Kidney epithelial cell (primary cell): ENCODE data around the gene RNASE11. TPM values are rescaled to one million over a fixed set of nuclear protein-coding genes. Genes with fewer than 3 reads are reported as not detected.

Experiments used
- DNase-seq: peaks from one replicate; pipeline ENCODE4 v3.0.0-alpha.2; 2010; ENCODE audit warnings: low read depth
- H3K27me3 ChIP-seq: 2 replicates; pipeline ENCODE4 v1.6.0; 2011; ENCODE audit warnings: low read length; ENCODE audit not compliant: control insufficient read depth, insufficient read depth
- H3K36me3 ChIP-seq: 2 replicates; pipeline ENCODE4 v1.5.1; 2011; ENCODE audit warnings: low read length; ENCODE audit not compliant: control insufficient read depth, insufficient read depth
- H3K4me3 ChIP-seq: 2 replicates; pipeline ENCODE4 v1.5.1; 2011; ENCODE audit warnings: low read depth, mild to moderate bottlenecking, control low read depth, low read length
- total RNA-seq: library from RNA; depleted of rRNA; stranded (reverse); fragments of >200 nt; gene quantifications from 2 replicates; pipeline ENCODE4 v1.2.3, GENCODE V29; 2015
- TF ChIP-seq, protein P1 (sequence below): IDR thresholded peaks from 2 replicates; pipeline ENCODE4 v1.5.1; 2011; ENCODE audit warnings: mild to moderate bottlenecking, moderate library complexity, low read length, control low read depth, inconsistent platforms; ENCODE audit not compliant: insufficient read depth, poor library complexity, severe bottlenecking

The RNASE11 gene
- total RNA-seq, 1 donor from 2014 or later, result not detected

DNA sequence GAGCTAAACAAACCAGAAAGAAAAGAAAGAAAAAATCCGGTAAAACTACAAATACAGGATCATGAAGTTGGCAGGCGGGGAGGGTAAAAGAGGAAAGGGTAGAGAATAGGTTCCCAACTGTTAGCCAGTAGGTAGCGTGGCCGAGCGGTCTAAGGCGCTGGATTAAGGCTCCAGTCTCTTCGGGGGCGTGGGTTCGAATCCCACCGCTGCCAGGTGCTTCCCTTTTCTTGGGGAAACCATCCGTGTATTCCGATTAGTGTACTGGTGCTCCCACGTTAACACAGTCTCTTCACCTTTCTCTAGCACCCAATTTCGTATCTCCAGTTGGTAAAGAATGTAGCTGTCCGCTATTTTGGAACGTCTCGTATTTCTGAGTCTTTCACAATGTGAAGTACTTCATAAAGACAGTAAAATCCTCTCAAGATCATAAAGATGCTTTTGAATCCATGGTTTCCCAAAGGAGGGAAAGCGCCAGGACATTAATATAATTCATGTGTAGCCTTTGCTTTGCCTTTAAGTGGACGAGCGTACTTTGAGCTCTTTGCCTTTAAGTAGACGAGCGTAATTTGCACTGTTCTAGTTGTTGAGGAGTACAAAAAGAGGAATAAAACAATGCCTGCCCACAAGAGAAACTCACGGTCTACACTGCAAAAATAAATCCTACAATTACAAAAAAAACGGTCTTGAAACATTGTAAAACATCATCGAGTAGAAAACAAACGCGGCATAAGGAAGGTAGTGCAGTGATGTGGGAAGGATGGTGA, 22.4 kb upstream of the RNASE11 start:
- peak overlapping the region; percentile 96 for H3K4me3 ChIP-seq
- TF ChIP-seq, protein P1, sequence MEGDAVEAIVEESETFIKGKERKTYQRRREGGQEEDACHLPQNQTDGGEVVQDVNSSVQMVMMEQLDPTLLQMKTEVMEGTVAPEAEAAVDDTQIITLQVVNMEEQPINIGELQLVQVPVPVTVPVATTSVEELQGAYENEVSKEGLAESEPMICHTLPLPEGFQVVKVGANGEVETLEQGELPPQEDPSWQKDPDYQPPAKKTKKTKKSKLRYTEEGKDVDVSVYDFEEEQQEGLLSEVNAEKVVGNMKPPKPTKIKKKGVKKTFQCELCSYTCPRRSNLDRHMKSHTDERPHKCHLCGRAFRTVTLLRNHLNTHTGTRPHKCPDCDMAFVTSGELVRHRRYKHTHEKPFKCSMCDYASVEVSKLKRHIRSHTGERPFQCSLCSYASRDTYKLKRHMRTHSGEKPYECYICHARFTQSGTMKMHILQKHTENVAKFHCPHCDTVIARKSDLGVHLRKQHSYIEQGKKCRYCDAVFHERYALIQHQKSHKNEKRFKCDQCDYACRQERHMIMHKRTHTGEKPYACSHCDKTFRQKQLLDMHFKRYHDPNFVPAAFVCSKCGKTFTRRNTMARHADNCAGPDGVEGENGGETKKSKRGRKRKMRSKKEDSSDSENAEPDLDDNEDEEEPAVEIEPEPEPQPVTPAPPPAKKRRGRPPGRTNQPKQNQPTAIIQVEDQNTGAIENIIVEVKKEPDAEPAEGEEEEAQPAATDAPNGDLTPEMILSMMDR, result no peak
- H3K27me3 ChIP-seq, result no peaks in the 10 kb centered on the region
- DNase-seq, result no peak
- no peaks in the 10 kb centered on the region for H3K36me3 ChIP-seq

DNA sequence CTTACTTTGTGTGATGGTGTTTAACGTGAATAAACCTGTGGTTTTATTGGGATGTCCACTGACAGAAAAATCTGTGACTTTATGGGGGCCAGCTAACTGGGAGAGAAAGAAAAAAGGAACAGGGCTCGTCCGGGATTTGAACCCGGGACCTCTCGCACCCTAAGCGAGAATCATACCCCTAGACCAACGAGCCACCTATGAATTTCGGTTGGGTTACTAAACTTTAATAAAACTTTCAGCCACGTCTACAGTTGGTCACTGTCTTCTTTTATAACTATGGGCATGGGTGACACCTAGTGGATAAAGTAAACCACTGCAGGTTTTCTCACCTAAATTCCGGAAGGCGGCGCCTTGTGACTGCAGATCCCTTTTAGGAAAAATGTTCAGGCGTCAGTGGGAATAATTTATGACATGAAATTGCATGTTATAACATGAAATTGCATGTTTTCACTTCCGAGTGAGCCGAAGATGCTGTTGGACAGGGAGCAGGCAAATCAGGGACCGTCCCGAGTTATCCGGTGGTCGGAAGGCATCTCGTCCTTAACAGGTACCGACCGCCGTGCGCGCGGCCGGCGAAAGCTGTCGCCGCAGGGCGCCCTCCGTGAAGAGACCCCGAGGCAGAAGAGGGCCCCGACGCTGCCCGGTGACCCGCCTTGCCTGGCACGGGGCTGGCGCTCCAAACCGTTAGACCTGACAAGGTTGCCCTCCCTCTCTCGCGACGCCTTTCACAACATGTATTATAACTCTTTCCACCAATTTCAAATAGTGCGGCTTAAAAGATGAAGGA, 21.6 kb upstream of the RNASE11 start:
- Histone ChIP-seq H3K27me3 (no peaks in the 10 kb centered on the region), H3K4me3 (peak overlapping the region; percentile 96), H3K36me3 (no peaks in the 10 kb centered on the region)
- DNase-seq, result peak; percentile 59
- TF ChIP-seq, protein P1, result peak; percentile 89

DNA sequence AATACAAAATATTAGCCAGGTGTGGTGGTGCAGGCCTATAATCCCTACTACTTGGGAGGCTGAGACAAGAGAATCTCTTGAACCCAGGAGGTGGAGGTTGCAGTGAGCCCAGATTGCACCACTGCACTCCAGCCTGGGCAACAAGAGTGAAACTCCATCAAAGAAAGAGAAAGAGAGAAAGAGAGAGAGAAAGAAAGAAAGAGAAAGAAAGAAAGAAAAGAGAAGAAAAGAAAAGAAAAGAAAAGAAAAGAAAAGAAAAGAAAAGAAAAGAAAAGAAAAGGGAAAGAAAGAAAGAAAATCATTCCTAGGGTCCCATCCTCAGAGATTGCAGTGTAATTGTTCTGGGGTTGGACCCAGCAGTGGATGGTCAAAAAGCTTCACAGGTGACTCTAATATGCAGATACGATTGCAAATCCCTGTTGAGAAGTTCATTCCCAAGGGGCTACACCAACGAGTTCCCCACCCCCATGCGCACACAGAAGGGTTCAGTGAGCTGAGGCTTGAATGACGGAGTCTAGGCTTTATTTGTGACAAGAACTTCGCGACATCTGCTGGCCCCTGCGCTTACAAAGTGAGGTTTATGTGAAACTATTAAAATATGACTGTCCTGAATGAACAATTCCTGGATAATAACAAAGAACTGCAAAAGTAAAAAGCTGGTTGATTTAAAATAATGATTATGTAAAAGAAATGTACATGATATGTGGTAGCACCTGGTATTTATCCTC, 20.7 kb upstream of the RNASE11 start:
- no peaks in the 10 kb centered on the region for H3K27me3 ChIP-seq
- TF ChIP-seq, protein P1, result no peak
- no peak for DNase-seq
- H3K4me3 ChIP-seq, result no peak overlapping the region
- no peaks in the 10 kb centered on the region for H3K36me3 ChIP-seq

DNA sequence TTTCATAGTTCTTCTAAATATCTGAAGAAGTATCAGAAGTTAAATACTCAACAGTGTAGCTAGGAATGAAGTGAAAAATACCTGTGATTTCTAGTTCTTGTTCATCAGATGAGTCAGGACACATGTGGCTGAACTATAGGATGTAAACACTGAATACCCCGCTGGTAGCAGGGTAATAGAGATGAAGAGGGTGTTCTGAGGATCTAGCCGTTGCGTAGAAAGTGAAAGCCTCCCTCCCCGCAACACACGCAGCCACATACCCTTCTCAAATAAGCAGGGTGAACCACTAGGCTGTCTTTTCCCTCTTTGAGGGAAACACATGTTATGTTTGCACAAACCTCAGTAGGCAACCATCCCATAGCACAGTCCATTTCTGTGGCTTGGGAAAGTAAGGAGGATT, 19.8 kb upstream of the RNASE11 start:
- DNase-seq, result no peak
- TF ChIP-seq, protein P1, result no peak

DNA sequence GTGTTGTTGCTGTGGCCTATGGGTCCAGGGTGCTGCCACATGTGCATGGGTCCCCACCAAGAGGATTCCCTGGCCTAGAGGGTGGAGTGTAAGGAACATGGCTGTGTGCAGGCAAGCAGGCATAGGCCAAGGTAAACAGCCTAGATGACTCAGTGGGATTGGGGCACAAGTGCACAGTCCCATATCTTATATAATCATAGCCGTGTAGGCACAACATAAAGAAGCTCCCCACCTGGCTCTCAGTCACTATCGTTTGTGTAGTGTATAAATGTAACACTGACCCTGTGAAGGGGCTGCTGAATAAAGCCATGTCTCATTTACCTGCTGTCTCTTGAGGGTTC, 19.1 kb upstream of the RNASE11 start:
- no peak for DNase-seq
- TF ChIP-seq, protein P1, result no peak
- H3K4me3 ChIP-seq, result no peak overlapping the region
- no peaks in the 10 kb centered on the region for H3K27me3 ChIP-seq
- no peaks in the 10 kb centered on the region for H3K36me3 ChIP-seq

More for the DNA sequence above, 19.8 kb upstream of the RNASE11 start:
- Histone ChIP-seq H3K27me3 (no peaks in the 10 kb centered on the region), H3K36me3 (no peaks in the 10 kb centered on the region), H3K4me3 (no peak overlapping the region)
